H7 (cell line): ENCODE results near the gene KIF13A. TPM values are rescaled to one million over a fixed set of nuclear protein-coding genes. Genes with fewer than 3 reads are reported as not detected.
A peak's percentile ranks its signal among the peaks of the same experiment; 100 is the strongest.
"Not testable (repeated sequence)": the region's sequence is repeated elsewhere in the genome, so short reads cannot be mapped to it uniquely, and the experiment has no call there.

Experiments used
- DNase-seq: peaks from one replicate; pipeline ENCODE4 v3.0.0; 2012
- H3K27me3 ChIP-seq: 2 replicates; pipeline ENCODE4 v1.6.0; 2011; ENCODE audit warnings: mild to moderate bottlenecking, low read length; ENCODE audit not compliant: control insufficient read depth, insufficient read depth
- H3K36me3 ChIP-seq: replicated peaks from 2 replicates; pipeline ENCODE4 v1.5.1; 2011; ENCODE audit warnings: low read length; ENCODE audit not compliant: control insufficient read depth, insufficient read depth
- H3K4me3 ChIP-seq: 2 replicates; pipeline ENCODE4 v1.5.1; 2011; ENCODE audit warnings: low read depth, mild to moderate bottlenecking, control low read depth, low read length, moderate library complexity; ENCODE audit not compliant: insufficient read depth
- total RNA-seq: library from RNA; depleted of rRNA; stranded (reverse); fragments of >200 nt; shearing (Covaris generic); gene quantifications from 2 replicates; pipeline ENCODE4 v1.2.3, GENCODE V29; 2014

Gene KIF13A
- total RNA-seq, 1 experiment from 2014 or later, result 21.0 TPM

- H3K4me3 ChIP-seq, result peak overlapping the region; percentile 65
- no peaks in the 10 kb centered on the region for H3K36me3 ChIP-seq
- no peak for DNase-seq
- peaks cover 3% of the 10 kb centered on the region for H3K27me3 ChIP-seq
These were observed 1.3 kb downstream of the KIF13A start for GRCh38 chr6:17985934-17986655.

GRCh38 chr6:17984812-17985670 is 2.4 kb downstream of the KIF13A start:
- H3K36me3 ChIP-seq, result no peaks in the 10 kb centered on the region
- H3K4me3 ChIP-seq, result no peak overlapping the region
- no peak for DNase-seq
- peaks cover 3% of the 10 kb centered on the region for H3K27me3 ChIP-seq

GRCh38 chr6:17984399-17984798 is 3.0 kb downstream of the KIF13A start:
- no peaks in the 10 kb centered on the region for H3K36me3 ChIP-seq
- no peak overlapping the region for H3K4me3 ChIP-seq
- no peak for DNase-seq
- peaks cover 3% of the 10 kb centered on the region for H3K27me3 ChIP-seq

GRCh38 chr6:17983730-17984129 is 3.7 kb downstream of the KIF13A start:
- H3K27me3 ChIP-seq, result no peaks in the 10 kb centered on the region; the same call in 1 of the 2 replicates
- no peak overlapping the region for H3K4me3 ChIP-seq
- H3K36me3 ChIP-seq, result no peaks in the 10 kb centered on the region
- DNase-seq, result no peak

- Histone ChIP-seq H3K27me3 (no peaks in the 10 kb centered on the region), H3K36me3 (no peaks in the 10 kb centered on the region), H3K4me3 (no peak overlapping the region)
- DNase-seq, result peak; percentile 52
These were observed 7.1 kb downstream of the KIF13A start for GRCh38 chr6:17980329-17980728.

GRCh38 chr6:17979479-17979878 is 8.0 kb downstream of the KIF13A start:
- no peak for DNase-seq

DNA sequence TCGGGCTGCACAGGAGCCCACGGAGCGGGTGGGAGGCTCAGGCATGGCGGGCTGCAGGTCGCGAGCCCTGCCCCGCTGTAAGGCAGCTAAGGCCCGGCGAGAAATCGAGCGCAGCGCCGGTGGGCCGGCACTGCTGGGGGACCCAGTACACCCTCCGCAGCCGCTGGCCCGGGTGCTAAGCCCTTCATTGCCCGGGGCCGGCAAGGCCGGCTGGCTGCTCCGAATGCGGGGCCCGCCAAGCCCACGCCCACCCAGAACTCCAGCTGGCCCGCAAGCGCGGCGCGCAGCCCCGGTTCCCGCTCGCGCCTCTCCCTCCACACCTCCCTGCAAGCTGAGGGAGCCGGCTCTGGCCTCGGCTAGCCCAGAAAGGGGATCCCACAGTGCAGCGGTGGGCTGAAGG is 11.2 kb downstream of the KIF13A start:
- H3K27me3 ChIP-seq, DNase-seq, H3K4me3 ChIP-seq, H3K36me3 ChIP-seq: not testable (repeated sequence)

More at GRCh38 chr6:17979479-17979878, 8.0 kb downstream of the KIF13A start:
- Histone ChIP-seq H3K27me3 (no peaks in the 10 kb centered on the region), H3K4me3 (no peak overlapping the region), H3K36me3 (no peaks in the 10 kb centered on the region)

- no peaks in the 10 kb centered on the region for H3K27me3 ChIP-seq
- no peak overlapping the region for H3K4me3 ChIP-seq
- no peaks in the 10 kb centered on the region for H3K36me3 ChIP-seq
- no peak for DNase-seq
These were observed 12.7 kb downstream of the KIF13A start for GRCh38 chr6:17974570-17975368.

DNA sequence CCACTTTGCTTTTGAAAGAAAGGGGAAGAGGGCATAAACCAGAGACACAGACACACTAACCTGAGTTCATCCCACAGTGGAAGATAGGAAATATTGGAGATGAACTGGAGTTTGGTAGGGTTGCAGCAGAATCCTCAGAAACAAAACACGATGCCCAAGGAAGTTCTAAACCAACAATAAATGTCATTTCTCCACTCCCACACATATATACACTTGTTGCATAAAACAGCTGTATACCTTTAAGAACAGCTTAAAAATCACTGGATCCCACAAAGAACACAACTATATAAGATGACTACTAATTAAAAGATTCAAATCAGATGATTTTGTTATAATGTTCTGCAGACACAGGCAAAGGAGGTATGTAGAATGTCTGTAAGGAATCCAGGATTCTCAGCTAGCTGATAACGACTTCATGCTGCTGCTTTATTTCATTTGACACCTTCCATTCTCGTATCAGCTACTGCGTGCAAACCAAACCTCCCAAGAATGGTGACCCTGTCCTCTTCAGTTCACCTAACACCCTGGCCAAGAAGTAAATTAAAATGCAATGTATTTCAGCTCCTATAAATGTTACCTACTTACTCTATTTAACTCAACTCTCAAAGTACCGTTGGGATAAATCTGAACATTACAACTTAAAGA is 14.3 kb downstream of the KIF13A start:
- Histone ChIP-seq H3K36me3 (no peaks in the 10 kb centered on the region), H3K4me3 (no peak overlapping the region), H3K27me3 (no peaks in the 10 kb centered on the region)
- DNase-seq, result no peak

DNA sequence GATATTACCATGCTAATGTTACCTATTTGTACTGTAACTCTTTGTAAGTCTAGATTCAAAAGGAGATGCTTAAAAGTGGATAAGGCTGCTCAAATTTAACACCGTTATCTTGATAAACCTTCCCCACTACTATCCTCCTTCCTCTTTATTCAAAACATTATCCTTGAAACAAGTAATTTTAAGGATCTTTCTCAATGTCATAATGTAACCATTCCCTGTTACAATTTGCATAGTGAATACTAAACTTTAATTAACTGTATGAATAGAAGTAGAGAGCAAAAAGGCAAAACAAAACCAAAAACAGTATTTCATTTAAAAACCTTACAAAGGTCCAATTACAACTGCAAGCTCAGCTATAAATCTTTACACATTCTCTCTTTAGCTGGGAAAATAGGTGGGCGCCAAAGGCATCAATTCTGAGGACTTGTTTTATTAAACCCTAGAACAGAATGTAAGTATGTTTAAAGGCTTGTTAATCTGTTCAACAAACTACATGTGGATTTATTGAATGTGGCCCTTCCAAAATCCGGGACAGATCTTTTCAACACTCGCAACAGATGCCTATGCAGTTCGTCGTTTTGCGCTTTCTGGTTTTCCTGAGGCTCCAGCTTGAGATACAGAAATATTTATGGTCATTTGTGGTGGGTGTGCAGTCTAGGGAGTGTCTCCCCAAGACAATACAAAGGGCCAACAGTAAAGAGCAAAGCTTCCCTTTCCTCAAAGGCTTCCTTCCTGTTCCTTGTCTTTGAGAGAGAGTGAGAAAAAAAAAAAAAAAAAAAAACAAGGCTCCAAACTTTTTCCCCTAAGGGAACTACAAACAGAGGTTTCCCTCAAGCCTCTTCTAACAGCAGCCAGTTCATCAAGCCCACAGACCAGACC is 15.1 kb downstream of the KIF13A start:
- no peaks in the 10 kb centered on the region for H3K27me3 ChIP-seq
- no peak for DNase-seq
- H3K36me3 ChIP-seq, result no peaks in the 10 kb centered on the region
- H3K4me3 ChIP-seq, result no peak overlapping the region

DNA sequence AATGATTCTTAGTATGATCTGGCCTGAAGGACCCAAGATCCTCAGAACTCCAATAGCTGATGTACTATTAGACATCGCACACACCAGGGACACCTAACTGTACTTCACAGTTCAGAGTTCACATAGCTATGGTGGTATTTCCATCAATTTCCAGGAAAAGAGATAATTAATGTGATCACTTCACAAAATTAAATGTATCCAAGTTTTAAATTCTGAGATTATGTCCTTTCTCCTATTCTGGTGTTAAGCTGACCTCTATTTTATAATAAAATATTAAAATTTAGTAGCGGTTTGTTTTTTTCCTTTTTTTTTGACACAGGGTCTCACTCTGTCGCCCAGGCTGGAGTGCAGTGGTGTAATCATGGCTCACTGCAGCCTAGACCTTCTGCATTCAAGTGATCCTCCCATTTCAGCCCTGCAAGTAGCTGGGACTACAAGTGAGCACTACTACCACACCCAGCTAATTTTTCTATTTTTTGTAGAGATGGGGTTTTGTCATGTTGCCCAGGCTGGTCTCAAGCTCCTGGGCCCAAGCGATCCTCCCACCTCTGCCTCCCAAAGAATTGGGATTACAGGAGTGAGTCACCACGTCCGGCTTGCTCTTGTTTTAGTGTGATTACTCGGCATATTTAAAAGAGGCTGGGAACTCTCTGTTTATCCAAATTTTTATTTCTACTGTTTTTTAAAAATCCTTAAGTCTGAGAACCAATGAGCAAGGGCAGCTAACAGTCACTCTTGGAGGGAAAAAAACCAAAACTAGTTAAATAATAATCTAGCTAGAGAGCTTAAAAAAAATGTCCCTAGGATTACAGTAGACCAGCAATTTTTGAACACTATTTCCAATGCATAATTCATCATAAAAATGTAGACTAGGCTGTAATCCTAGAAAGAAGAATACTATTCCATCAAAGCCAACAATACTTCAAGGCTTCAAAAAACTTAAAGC is 16.0 kb downstream of the KIF13A start:
- H3K36me3 ChIP-seq, result no peaks in the 10 kb centered on the region
- no peak overlapping the region for H3K4me3 ChIP-seq
- DNase-seq, result no peak
- H3K27me3 ChIP-seq, result no peaks in the 10 kb centered on the region

DNA sequence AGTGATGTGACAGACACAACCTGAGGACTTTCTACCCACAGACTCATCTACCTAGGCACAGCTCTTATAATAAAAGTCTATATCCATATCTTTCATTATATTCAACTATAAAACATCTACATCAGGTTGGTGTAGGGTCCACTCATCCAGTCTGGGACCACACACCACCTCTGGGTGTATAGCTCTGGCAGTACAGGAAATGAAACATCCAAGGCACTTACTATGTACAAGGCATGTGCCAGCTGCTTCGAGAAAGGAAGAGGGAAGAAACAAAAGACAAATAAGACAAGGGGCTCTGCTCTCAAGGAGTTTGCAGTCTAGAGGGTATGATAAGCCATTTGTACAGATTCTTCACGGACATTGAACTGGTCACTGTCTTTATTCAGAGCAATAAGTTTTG is 18.6 kb downstream of the KIF13A start:
- no peak overlapping the region for H3K4me3 ChIP-seq
- DNase-seq, result no peak
- H3K27me3 ChIP-seq, result no peaks in the 10 kb centered on the region
- no peaks in the 10 kb centered on the region for H3K36me3 ChIP-seq
